HG03097 (cell line): ENCODE results near the gene WDR19.
"Not testable (repeated sequence)": the region's sequence is repeated elsewhere in the genome, so short reads cannot be mapped to it uniquely, and the experiment has no call there.

Experiments
- ATAC-seq: cut with Tn5 transposase; IDR thresholded peaks from one replicate; pipeline ENCODE4 v1.9.1; 2021; ENCODE audit not compliant: unreplicated experiment, low FRiP score

The WDR19 gene

GRCh38 chr4:39292433-39292832 lies 110.1 kb downstream of the WDR19 start:
- ATAC-seq, result not testable (repeated sequence)

- ATAC-seq, result no peak
Observed at GRCh38 chr4:39295784-39296183, 113.5 kb downstream of the WDR19 start.

GRCh38 chr4:39302901-39303300 lies 120.6 kb downstream of the WDR19 start:
- ATAC-seq, result no peak

GRCh38 chr4:39303871-39304270 lies 121.5 kb downstream of the WDR19 start:
- ATAC-seq, result no peak

GRCh38 chr4:39304651-39305050 lies 122.3 kb downstream of the WDR19 start:
- ATAC-seq, result no peak

GRCh38 chr4:39305912-39306677 lies 123.8 kb downstream of the WDR19 start:
- no peak for ATAC-seq

- no peak for ATAC-seq
Observed at GRCh38 chr4:39308611-39309010, 126.3 kb downstream of the WDR19 start.

GRCh38 chr4:39312816-39313215 lies 130.5 kb downstream of the WDR19 start:
- no peak for ATAC-seq

GRCh38 chr4:39319676-39320075 lies 137.3 kb downstream of the WDR19 start:
- no peak for ATAC-seq

GRCh38 chr4:39320381-39321115 lies 138.2 kb downstream of the WDR19 start:
- ATAC-seq, result no peak

GRCh38 chr4:39323821-39324220 lies 141.5 kb downstream of the WDR19 start:
- no peak for ATAC-seq

- no peak for ATAC-seq
Observed at GRCh38 chr4:39324446-39324845, 142.1 kb downstream of the WDR19 start.

GRCh38 chr4:39324897-39325613 lies 142.7 kb downstream of the WDR19 start:
- ATAC-seq, result no peak

GRCh38 chr4:39326468-39326977 lies 144.2 kb downstream of the WDR19 start:
- ATAC-seq, result no peak

GRCh38 chr4:39330353-39330752 lies 148.0 kb downstream of the WDR19 start:
- ATAC-seq, result no peak

- no peak for ATAC-seq
Observed at GRCh38 chr4:39331191-39331590, 148.9 kb downstream of the WDR19 start.
